Measurements from ENCODE around the gene RNF44.

Gene RNF44

GRCh38 chr5:176543428-176544182 is 6.4 kb upstream of the RNF44 start:
- peak overlapping the region; percentile 71 to 88 for H3K4me3 ChIP-seq (ENCODE audit: low read length in 2 of 2)
- peak overlapping the region; percentile 93 to 99 for H3K9ac ChIP-seq (ENCODE audit: low read depth in 1 of 2, low read length in 2 of 2)
- no peaks in the 10 kb centered on the region for H3K9me3 ChIP-seq (ENCODE audit: control insufficient read depth in 2 of 2, low read length in 2 of 2)
- peaks cover 45% of the 10 kb centered on the region in 2 donors for H3K4me1 ChIP-seq (ENCODE audit: control insufficient read depth in 2 of 2, insufficient read depth in 2 of 2, low read length in 2 of 2)
- H3K27me3 ChIP-seq (ENCODE audit: control insufficient read depth in 2 of 2, insufficient read depth in 2 of 2, low read length in 2 of 2) = no peaks in the 10 kb centered on the region
- H3K36me3 ChIP-seq (ENCODE audit: control insufficient read depth in 2 of 2, insufficient read depth in 2 of 2, low read length in 2 of 2) = no peaks in the 10 kb centered on the region
- H3K27ac ChIP-seq (ENCODE audit: low read depth in 2 of 2, low read length in 2 of 2) = peak overlapping the region; percentile 95 to 99

- H3K9ac ChIP-seq (ENCODE audit: low read depth in 1 of 2, low read length in 2 of 2) = peak overlapping the region; percentile 86 to 93
- peak overlapping the region; percentile 95 to 99 for H3K27ac ChIP-seq (ENCODE audit: low read depth in 2 of 2, low read length in 2 of 2)
- no peaks in the 10 kb centered on the region for H3K9me3 ChIP-seq (ENCODE audit: control insufficient read depth in 2 of 2, low read length in 2 of 2)
- no peaks in the 10 kb centered on the region for H3K27me3 ChIP-seq (ENCODE audit: control insufficient read depth in 2 of 2, insufficient read depth in 2 of 2, low read length in 2 of 2)
- H3K36me3 ChIP-seq (ENCODE audit: control insufficient read depth in 2 of 2, insufficient read depth in 2 of 2, low read length in 2 of 2) = no peaks in the 10 kb centered on the region
- H3K4me1 ChIP-seq (ENCODE audit: control insufficient read depth in 2 of 2, insufficient read depth in 2 of 2, low read length in 2 of 2) = peaks cover 44 to 45% of the 10 kb centered on the region in 2 donors
- peak overlapping the region; percentile 71 to 88 for H3K4me3 ChIP-seq (ENCODE audit: low read length in 2 of 2)
These were observed 5.6 kb upstream of the RNF44 start for GRCh38 chr5:176542596-176543427.

GRCh38 chr5:176542135-176542595 is 5.0 kb upstream of the RNF44 start:
- Histone ChIP-seq H3K9ac (ENCODE audit: low read depth in 1 of 2, low read length in 2 of 2) (peak overlapping the region; percentile 86 to 93), H3K9me3 (ENCODE audit: control insufficient read depth in 2 of 2, low read length in 2 of 2) (no peaks in the 10 kb centered on the region), H3K4me3 (ENCODE audit: low read length in 2 of 2) (peak overlapping the region; percentile 71 to 83), H3K4me1 (ENCODE audit: control insufficient read depth in 2 of 2, insufficient read depth in 2 of 2, low read length in 2 of 2) (peaks cover 39 to 41% of the 10 kb centered on the region in 2 donors), H3K36me3 (ENCODE audit: control insufficient read depth in 2 of 2, insufficient read depth in 2 of 2, low read length in 2 of 2) (no peaks in the 10 kb centered on the region), H3K27ac (ENCODE audit: low read depth in 2 of 2, low read length in 2 of 2) (peak overlapping the region; percentile 95 to 99), H3K27me3 (ENCODE audit: control insufficient read depth in 2 of 2, insufficient read depth in 2 of 2, low read length in 2 of 2) (no peaks in the 10 kb centered on the region)

GRCh38 chr5:176541338-176542134 is 4.3 kb upstream of the RNF44 start:
- Histone ChIP-seq H3K36me3 (ENCODE audit: control insufficient read depth in 2 of 2, insufficient read depth in 2 of 2, low read length in 2 of 2) (no peaks in the 10 kb centered on the region), H3K9me3 (ENCODE audit: control insufficient read depth in 2 of 2, low read length in 2 of 2) (no peaks in the 10 kb centered on the region), H3K27ac (ENCODE audit: low read depth in 2 of 2, low read length in 2 of 2) (peak overlapping the region; percentile 95 to 99), H3K27me3 (ENCODE audit: control insufficient read depth in 2 of 2, insufficient read depth in 2 of 2, low read length in 2 of 2) (no peaks in the 10 kb centered on the region), H3K4me1 (ENCODE audit: control insufficient read depth in 2 of 2, insufficient read depth in 2 of 2, low read length in 2 of 2) (peaks cover 33 to 41% of the 10 kb centered on the region in 2 donors), H3K4me3 (ENCODE audit: low read length in 2 of 2) (peak overlapping the region; percentile 71 to 83), H3K9ac (ENCODE audit: low read depth in 1 of 2, low read length in 2 of 2) (peak overlapping the region; percentile 86 to 93)

GRCh38 chr5:176540956-176541337 is 3.7 kb upstream of the RNF44 start:
- no peak overlapping the region for H3K4me3 ChIP-seq (ENCODE audit: low read length in 2 of 2)
- H3K27me3 ChIP-seq (ENCODE audit: control insufficient read depth in 2 of 2, insufficient read depth in 2 of 2, low read length in 2 of 2) = no peaks in the 10 kb centered on the region
- no peaks in the 10 kb centered on the region for H3K9me3 ChIP-seq (ENCODE audit: control insufficient read depth in 2 of 2, low read length in 2 of 2)
- H3K36me3 ChIP-seq (ENCODE audit: control insufficient read depth in 2 of 2, insufficient read depth in 2 of 2, low read length in 2 of 2) = no peaks in the 10 kb centered on the region
- peak overlapping the region; percentile 95 to 99 for H3K27ac ChIP-seq (ENCODE audit: low read depth in 2 of 2, low read length in 2 of 2)
- H3K9ac ChIP-seq (ENCODE audit: low read depth in 1 of 2, low read length in 2 of 2) = peak overlapping the region; percentile 86 to 93
- H3K4me1 ChIP-seq (ENCODE audit: control insufficient read depth in 2 of 2, insufficient read depth in 2 of 2, low read length in 2 of 2) = peaks cover 32 to 37% of the 10 kb centered on the region in 2 donors

- Histone ChIP-seq H3K9ac (ENCODE audit: low read depth in 1 of 2, low read length in 2 of 2) (peak overlapping the region in 1 of 2 donors; percentile 32), H3K4me3 (ENCODE audit: low read length in 2 of 2) (no peak overlapping the region), H3K27ac (ENCODE audit: low read depth in 2 of 2, low read length in 2 of 2) (no peak overlapping the region), H3K4me1 (ENCODE audit: control insufficient read depth in 2 of 2, insufficient read depth in 2 of 2, low read length in 2 of 2) (peaks cover 32 to 38% of the 10 kb centered on the region in 2 donors), H3K9me3 (ENCODE audit: control insufficient read depth in 2 of 2, low read length in 2 of 2) (no peaks in the 10 kb centered on the region), H3K36me3 (ENCODE audit: control insufficient read depth in 2 of 2, insufficient read depth in 2 of 2, low read length in 2 of 2) (no peaks in the 10 kb centered on the region), H3K27me3 (ENCODE audit: control insufficient read depth in 2 of 2, insufficient read depth in 2 of 2, low read length in 2 of 2) (no peaks in the 10 kb centered on the region)
These were observed 3.3 kb upstream of the RNF44 start for GRCh38 chr5:176540476-176540899.

- H3K4me1 ChIP-seq (ENCODE audit: control insufficient read depth in 2 of 2, insufficient read depth in 2 of 2, low read length in 2 of 2) = peaks cover 44 to 50% of the 10 kb centered on the region in 2 donors
- H3K4me3 ChIP-seq (ENCODE audit: low read length in 2 of 2) = no peak overlapping the region
- H3K9ac ChIP-seq (ENCODE audit: low read depth in 1 of 2, low read length in 2 of 2) = no peak overlapping the region
- no peaks in the 10 kb centered on the region for H3K27me3 ChIP-seq (ENCODE audit: control insufficient read depth in 2 of 2, insufficient read depth in 2 of 2, low read length in 2 of 2)
- no peak overlapping the region for H3K27ac ChIP-seq (ENCODE audit: low read depth in 2 of 2, low read length in 2 of 2)
- H3K36me3 ChIP-seq (ENCODE audit: control insufficient read depth in 2 of 2, insufficient read depth in 2 of 2, low read length in 2 of 2) = peaks cover 0 to 3% of the 10 kb centered on the region in 2 donors
- no peaks in the 10 kb centered on the region for H3K9me3 ChIP-seq (ENCODE audit: control insufficient read depth in 2 of 2, low read length in 2 of 2)
These were observed 1.8 kb upstream of the RNF44 start for GRCh38 chr5:176538989-176539384.

GRCh38 chr5:176538230-176538988 is 1.2 kb upstream of the RNF44 start:
- Histone ChIP-seq H3K36me3 (ENCODE audit: control insufficient read depth in 2 of 2, insufficient read depth in 2 of 2, low read length in 2 of 2) (peaks cover 0 to 3% of the 10 kb centered on the region in 2 donors), H3K27me3 (ENCODE audit: control insufficient read depth in 2 of 2, insufficient read depth in 2 of 2, low read length in 2 of 2) (no peaks in the 10 kb centered on the region), H3K9ac (ENCODE audit: low read depth in 1 of 2, low read length in 2 of 2) (peak overlapping the region; percentile 74 to 91), H3K9me3 (ENCODE audit: control insufficient read depth in 2 of 2, low read length in 2 of 2) (no peaks in the 10 kb centered on the region), H3K4me1 (ENCODE audit: control insufficient read depth in 2 of 2, insufficient read depth in 2 of 2, low read length in 2 of 2) (peaks cover 50 to 52% of the 10 kb centered on the region in 2 donors), H3K27ac (ENCODE audit: low read depth in 2 of 2, low read length in 2 of 2) (peak overlapping the region; percentile 99 to 100), H3K4me3 (ENCODE audit: low read length in 2 of 2) (peak overlapping the region; percentile 67 to 93)

- H3K27me3 ChIP-seq (ENCODE audit: control insufficient read depth in 2 of 2, insufficient read depth in 2 of 2, low read length in 2 of 2) = no peaks in the 10 kb centered on the region
- H3K9me3 ChIP-seq (ENCODE audit: control insufficient read depth in 2 of 2, low read length in 2 of 2) = no peaks in the 10 kb centered on the region
- peak overlapping the region; percentile 99 to 100 for H3K27ac ChIP-seq (ENCODE audit: low read depth in 2 of 2, low read length in 2 of 2)
- peaks cover 0 to 3% of the 10 kb centered on the region in 2 donors for H3K36me3 ChIP-seq (ENCODE audit: control insufficient read depth in 2 of 2, insufficient read depth in 2 of 2, low read length in 2 of 2)
- H3K4me3 ChIP-seq (ENCODE audit: low read length in 2 of 2) = peak overlapping the region; percentile 93 to 98
- peaks cover 57% of the 10 kb centered on the region in 2 donors for H3K4me1 ChIP-seq (ENCODE audit: control insufficient read depth in 2 of 2, insufficient read depth in 2 of 2, low read length in 2 of 2)
- H3K9ac ChIP-seq (ENCODE audit: low read depth in 1 of 2, low read length in 2 of 2) = peak overlapping the region; percentile 91 to 98
These were observed 490 bp upstream of the RNF44 start for GRCh38 chr5:176537554-176538229.
